OCI-LY1 (cell line): ENCODE results near the gene MAP1S.

Experiments used
- H2AFZ ChIP-seq: fragments of 200-600 bp; sonication (generic), shearing (Covaris generic); 2 replicates; pipeline ENCODE4 v1.6.0; 2014; ENCODE audit warnings: antibody characterized with exemption, mild to moderate bottlenecking, low read length
- H3F3A ChIP-seq: fragments of 200-600 bp; sonication (generic), shearing (Covaris generic); 2 replicates; pipeline ENCODE4 v1.6.0; 2014; ENCODE audit warnings: mild to moderate bottlenecking, antibody characterized with exemption, low read length, moderate library complexity; ENCODE audit not compliant: insufficient read depth
- H3K27ac ChIP-seq: fragments of 200-600 bp; sonication (generic); 2 replicates; pipeline ENCODE4 v1.5.1; 2014; ENCODE audit warnings: low read length, mixed run types, mild to moderate bottlenecking, low read depth; ENCODE audit not compliant: poor library complexity, severe bottlenecking
- H3K27me3 ChIP-seq: fragments of 200-600 bp; sonication (generic); 2 replicates; pipeline ENCODE4 v1.6.0; 2014; ENCODE audit warnings: antibody characterized with exemption, mild to moderate bottlenecking, low read length, moderate library complexity; ENCODE audit not compliant: insufficient read depth
- H3K36me3 ChIP-seq: fragments of 200-600 bp; sonication (generic); 2 replicates; pipeline ENCODE4 v1.6.1; 2014; ENCODE audit warnings: mild to moderate bottlenecking, antibody characterized with exemption, low read length, moderate library complexity, mixed read lengths; ENCODE audit not compliant: insufficient read depth
- H3K4me1 ChIP-seq: fragments of 200-600 bp; sonication (generic); 2 replicates; pipeline ENCODE4 v1.5.1; 2014; ENCODE audit warnings: mild to moderate bottlenecking, low read length, moderate library complexity; ENCODE audit not compliant: insufficient read depth, severe bottlenecking
- H3K4me2 ChIP-seq: fragments of 200-600 bp; sonication (generic), shearing (Covaris generic); 2 replicates; pipeline ENCODE4 v1.6.1; 2014; ENCODE audit warnings: low read length
- H3K4me3 ChIP-seq: fragments of 200-600 bp; sonication (generic); 2 replicates; pipeline ENCODE4 v1.5.1; 2014; ENCODE audit warnings: low read length, low read depth, mild to moderate bottlenecking, mixed read lengths; ENCODE audit not compliant: poor library complexity, severe bottlenecking
- H3K79me2 ChIP-seq: fragments of 200-600 bp; shearing (Covaris generic); 2 replicates; pipeline ENCODE4 v1.6.1; 2016; ENCODE audit warnings: mixed run types, low read length, mixed read lengths; ENCODE audit not compliant: insufficient read depth
- H3K9ac ChIP-seq: fragments of 200-600 bp; sonication (generic), shearing (Covaris generic); 2 replicates; pipeline ENCODE4 v1.6.1; 2014; ENCODE audit warnings: mild to moderate bottlenecking, low read length, mixed read lengths
- H3K9me2 ChIP-seq: fragments of 200-600 bp; sonication (generic), shearing (Covaris generic); 2 replicates; pipeline ENCODE4 v1.6.1; 2014; ENCODE audit warnings: low read depth, mild to moderate bottlenecking, low read length, mixed read lengths
- H3K9me3 ChIP-seq: fragments of 200-600 bp; shearing (Covaris generic); 2 replicates; pipeline ENCODE4 v1.6.1; 2014; ENCODE audit warnings: low read length, mixed read lengths
- H4K20me1 ChIP-seq: fragments of 200-600 bp; sonication (generic), shearing (Covaris generic); 2 replicates; pipeline ENCODE4 v1.6.0; 2016; ENCODE audit warnings: mild to moderate bottlenecking, low read length; ENCODE audit not compliant: insufficient read depth
- EZH2 ChIP-seq: fragments of 200-600 bp; sonication (generic), shearing (Covaris generic); IDR thresholded peaks from 2 replicates; pipeline ENCODE4 v1.8.0; 2017; ENCODE audit warnings: borderline replicate concordance, mixed run types, mild to moderate bottlenecking, antibody characterized with exemption, low read length, moderate library complexity, mixed read lengths
- TF ChIP-seq, protein P1 (sequence below): fragments of 200-600 bp; sonication (generic), shearing (Covaris generic); IDR thresholded peaks from 2 replicates; pipeline ENCODE4 v1.5.1; 2017; ENCODE audit warnings: mild to moderate bottlenecking, antibody characterized with exemption, low read length, moderate library complexity, mixed read lengths

The MAP1S gene

DNA sequence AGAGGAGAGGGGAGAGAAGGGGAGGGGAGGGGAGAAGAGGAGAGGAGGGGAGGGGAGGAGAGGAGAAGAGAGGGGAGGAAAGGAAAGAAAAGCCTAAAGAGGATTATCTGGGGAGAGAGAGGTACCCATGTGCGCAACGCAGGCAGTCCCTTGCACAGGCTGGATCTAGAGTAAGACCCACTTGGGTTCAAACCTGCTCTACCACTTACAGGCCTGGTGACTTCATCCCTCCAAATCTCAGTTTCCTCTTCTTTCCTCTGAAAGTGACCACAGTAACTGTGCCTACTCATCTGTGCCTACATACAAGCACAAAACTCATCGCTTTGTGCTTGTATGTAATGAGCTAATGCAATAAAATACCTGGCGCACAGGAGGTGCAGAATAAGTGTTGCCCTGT, 732 bp upstream of the MAP1S start:
- Histone ChIP-seq H3K27ac (no peak overlapping the region), H3K9me2 (no peaks in the 10 kb centered on the region), H3K4me3 (peak overlapping the region; percentile 97), H4K20me1 (no peaks in the 10 kb centered on the region), H3K4me2 (peak overlapping the region; percentile 57), H3K79me2 (peaks cover 9% of the 10 kb centered on the region), H3K9ac (no peak overlapping the region; the same call in 1 of the 2 replicates), H3K4me1 (peaks cover 23% of the 10 kb centered on the region), H3K9me3 (no peaks in the 10 kb centered on the region), H3F3A (no peaks in the 10 kb centered on the region), H2AFZ (no peak overlapping the region), H3K36me3 (no peaks in the 10 kb centered on the region), H3K27me3 (no peaks in the 10 kb centered on the region)
- TF ChIP-seq EZH2: no peak
- TF ChIP-seq, protein P1, sequence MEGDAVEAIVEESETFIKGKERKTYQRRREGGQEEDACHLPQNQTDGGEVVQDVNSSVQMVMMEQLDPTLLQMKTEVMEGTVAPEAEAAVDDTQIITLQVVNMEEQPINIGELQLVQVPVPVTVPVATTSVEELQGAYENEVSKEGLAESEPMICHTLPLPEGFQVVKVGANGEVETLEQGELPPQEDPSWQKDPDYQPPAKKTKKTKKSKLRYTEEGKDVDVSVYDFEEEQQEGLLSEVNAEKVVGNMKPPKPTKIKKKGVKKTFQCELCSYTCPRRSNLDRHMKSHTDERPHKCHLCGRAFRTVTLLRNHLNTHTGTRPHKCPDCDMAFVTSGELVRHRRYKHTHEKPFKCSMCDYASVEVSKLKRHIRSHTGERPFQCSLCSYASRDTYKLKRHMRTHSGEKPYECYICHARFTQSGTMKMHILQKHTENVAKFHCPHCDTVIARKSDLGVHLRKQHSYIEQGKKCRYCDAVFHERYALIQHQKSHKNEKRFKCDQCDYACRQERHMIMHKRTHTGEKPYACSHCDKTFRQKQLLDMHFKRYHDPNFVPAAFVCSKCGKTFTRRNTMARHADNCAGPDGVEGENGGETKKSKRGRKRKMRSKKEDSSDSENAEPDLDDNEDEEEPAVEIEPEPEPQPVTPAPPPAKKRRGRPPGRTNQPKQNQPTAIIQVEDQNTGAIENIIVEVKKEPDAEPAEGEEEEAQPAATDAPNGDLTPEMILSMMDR: no peak

DNA sequence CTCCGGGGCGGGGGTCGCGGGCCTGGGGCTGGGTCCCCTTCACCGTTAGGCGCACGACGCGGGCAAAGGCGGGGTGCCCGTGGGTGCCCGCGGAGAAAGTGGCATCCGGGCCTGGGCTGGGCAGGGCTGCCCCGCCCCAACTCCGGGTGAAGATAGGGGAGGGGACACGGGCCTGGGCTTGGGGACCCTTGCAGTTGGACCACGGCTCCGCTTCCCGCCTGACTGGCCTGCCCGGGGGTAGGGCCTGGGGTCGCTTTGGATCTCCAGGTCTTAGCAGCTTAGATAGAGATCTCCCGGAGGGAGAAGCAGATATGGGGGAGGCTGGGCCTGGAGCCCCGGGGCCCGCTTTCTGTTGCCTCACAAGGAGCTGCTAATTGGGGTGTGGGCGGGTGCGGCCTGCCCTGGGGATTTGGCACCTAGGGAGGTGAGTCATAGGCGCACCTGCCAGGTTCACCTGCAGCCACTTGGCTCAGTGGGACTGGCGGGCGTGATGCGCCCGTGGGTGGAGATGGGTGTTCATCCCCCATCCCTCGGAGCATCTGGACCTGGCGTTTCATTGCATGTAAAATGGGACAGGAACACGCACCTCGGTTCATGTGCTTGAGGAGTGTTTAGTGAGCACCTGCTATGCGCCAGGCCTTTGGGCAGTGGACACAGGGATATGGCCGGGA, 585 bp downstream of the MAP1S start:
- peaks cover 9% of the 10 kb centered on the region for H3K79me2 ChIP-seq
- TF ChIP-seq, protein P1: no peak
- no peak for TF ChIP-seq EZH2

DNA sequence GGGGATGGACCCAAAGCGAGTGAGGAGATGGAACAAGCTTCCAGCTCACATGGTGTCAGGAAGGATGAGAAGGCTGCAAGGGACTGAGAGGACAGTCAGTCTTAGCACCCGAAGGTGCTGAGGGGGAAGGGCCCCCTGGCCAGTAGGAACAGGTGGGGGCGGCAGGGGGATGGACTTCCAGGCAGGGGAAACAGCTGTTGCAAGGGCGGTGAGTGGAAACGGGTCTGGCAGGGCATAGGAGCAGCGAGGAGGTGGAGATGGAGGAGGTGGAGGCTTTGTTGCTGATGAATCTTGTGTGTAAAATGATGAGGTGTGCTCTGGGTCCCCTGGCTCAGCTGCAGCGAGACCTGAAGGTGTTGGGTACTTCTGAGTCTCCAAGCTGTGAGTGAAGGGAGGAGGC, 1.2 kb downstream of the MAP1S start:
- TF ChIP-seq, protein P1: no peak
- TF ChIP-seq EZH2: no peak
- Histone ChIP-seq H3K27ac (no peak overlapping the region), H4K20me1 (no peaks in the 10 kb centered on the region)

More for the DNA sequence above, 585 bp downstream of the MAP1S start:
- peak overlapping the region; percentile 97 for H3K4me3 ChIP-seq
- no peak overlapping the region for H2AFZ ChIP-seq
- no peaks in the 10 kb centered on the region for H3K27me3 ChIP-seq
- H4K20me1 ChIP-seq: no peaks in the 10 kb centered on the region
- H3K4me2 ChIP-seq: peak overlapping the region; percentile 99
- H3K9ac ChIP-seq: peak overlapping the region; percentile 88
- H3K4me1 ChIP-seq: peaks cover 23% of the 10 kb centered on the region
- H3K27ac ChIP-seq: no peak overlapping the region
- peaks cover 7% of the 10 kb centered on the region; the same call in 1 of the 2 replicates for H3K36me3 ChIP-seq
- no peaks in the 10 kb centered on the region for H3K9me3 ChIP-seq
- H3K9me2 ChIP-seq: no peaks in the 10 kb centered on the region
- H3F3A ChIP-seq: no peaks in the 10 kb centered on the region

More for the DNA sequence above, 1.2 kb downstream of the MAP1S start:
- Histone ChIP-seq H3K4me3 (peak overlapping the region; percentile 97), H3F3A (no peaks in the 10 kb centered on the region), H3K9me2 (no peaks in the 10 kb centered on the region), H3K9ac (peak overlapping the region; percentile 88), H3K27me3 (no peaks in the 10 kb centered on the region), H3K9me3 (no peaks in the 10 kb centered on the region), H2AFZ (no peak overlapping the region), H3K36me3 (peaks cover 13% of the 10 kb centered on the region; the same call in 1 of the 2 replicates), H3K4me1 (peaks cover 23% of the 10 kb centered on the region), H3K79me2 (peaks cover 9% of the 10 kb centered on the region), H3K4me2 (peak overlapping the region; percentile 99)
